ENCODE results near the gene PPIL6.
"Not testable (repeated sequence)": the region's sequence is repeated elsewhere in the genome, so short reads cannot be mapped to it uniquely, and the experiment has no call there.

PPIL6 gene

DNA sequence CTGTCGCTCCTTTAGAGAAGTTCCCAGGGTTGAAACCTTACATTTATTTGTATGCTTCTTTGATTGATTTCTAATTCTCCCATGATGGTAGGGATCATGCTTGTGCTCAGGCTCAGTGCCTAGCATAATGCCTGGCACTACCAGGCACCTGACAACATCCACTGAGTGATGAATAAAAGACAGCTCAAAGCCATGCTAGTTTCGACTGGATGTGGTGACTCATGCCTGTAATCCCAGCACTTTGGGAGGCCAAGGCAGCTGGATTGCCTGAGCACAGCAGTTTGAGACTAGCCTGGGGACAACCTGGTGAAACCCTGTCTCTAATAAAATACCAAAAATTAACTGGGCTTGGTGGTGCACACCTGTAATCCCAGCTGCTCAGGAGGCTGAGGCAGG is 46.5 kb downstream of the PPIL6 start:
- no peak for DNase-seq

DNA sequence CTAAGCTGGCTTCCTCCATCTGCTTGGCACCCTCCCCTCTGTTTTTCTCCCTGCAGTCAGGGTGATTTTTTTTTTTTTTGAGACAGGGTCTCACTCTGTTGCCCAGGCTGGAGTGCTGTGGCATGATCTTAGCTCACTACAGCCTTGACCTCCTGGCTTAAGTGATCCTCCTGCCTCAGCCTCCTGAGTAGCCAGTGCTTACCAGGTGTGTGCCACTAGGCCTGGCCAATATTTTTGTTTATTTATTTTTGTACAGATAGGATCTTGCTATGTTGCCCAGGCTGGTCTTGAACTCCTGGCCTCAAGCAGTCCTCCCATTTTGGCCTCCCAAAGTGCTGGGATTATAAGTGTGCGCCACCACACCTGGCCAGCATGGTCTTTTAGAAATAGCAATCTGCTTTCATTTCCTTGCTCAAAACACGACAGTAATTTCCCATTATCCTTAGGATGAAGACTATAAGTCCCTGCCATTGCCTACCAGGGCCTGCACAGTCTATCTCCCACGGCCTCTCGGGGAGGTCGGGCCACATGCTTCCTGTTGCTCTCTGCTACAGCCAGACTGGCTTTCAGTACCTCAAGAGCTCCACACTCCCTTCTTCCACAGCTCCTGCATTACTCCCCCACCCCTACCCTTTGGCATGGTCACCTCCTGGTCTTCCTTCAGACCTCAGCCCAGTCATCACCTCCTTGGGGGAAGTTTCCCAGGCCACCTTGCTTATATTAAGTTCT is 47.1 kb downstream of the PPIL6 start:
- DNase-seq: no peak

GRCh38 chr6:109389650-109390274 is 50.7 kb downstream of the PPIL6 start:
- no peak for DNase-seq

GRCh38 chr6:109388265-109388664 is 52.2 kb downstream of the PPIL6 start:
- no peak for DNase-seq

GRCh38 chr6:109383438-109383940 is 56.9 kb downstream of the PPIL6 start:
- DNase-seq: no peak

- DNase-seq: peak; percentile 91
Observed at GRCh38 chr6:109382576-109383437, 57.6 kb downstream of the PPIL6 start.

- DNase-seq: peak; percentile 80
Observed at GRCh38 chr6:109381747-109382575, 58.5 kb downstream of the PPIL6 start, which contains the start of gene CD164. Gene CD164, minus strand, starts transcription at chr6:109382467. Its CDS starts 89 bp downstream, at chr6:109382378.

GRCh38 chr6:109381061-109381746 is 59.2 kb downstream of the PPIL6 start:
- no peak for DNase-seq

DNA sequence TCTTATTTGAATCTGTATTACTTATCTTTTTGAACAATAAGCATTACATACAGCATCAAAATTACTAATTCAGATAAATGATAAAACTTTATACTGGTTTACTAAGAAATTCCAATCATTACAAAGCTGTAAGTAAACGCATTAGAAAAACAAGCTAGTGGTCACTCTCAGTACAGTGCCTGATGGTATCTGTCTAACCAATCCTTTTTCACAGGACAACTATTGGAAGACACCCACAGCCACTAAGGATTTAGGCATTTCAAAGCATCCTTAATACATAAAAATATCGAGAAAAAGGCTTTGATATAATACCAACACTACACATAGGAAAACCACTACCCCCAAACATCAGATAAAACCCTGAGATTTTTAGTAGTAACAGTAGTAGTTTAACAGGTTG is 60.7 kb downstream of the PPIL6 start:
- DNase-seq: no peak

GRCh38 chr6:109377717-109378116 is 62.7 kb downstream of the PPIL6 start:
- DNase-seq: no peak

- DNase-seq: no peak
Observed at GRCh38 chr6:109374326-109374892, 66.0 kb downstream of the PPIL6 start.

GRCh38 chr6:109373762-109374161 is 66.7 kb downstream of the PPIL6 start:
- no peak for DNase-seq

GRCh38 chr6:109373331-109373730 is 67.1 kb downstream of the PPIL6 start:
- no peak for DNase-seq

GRCh38 chr6:109372130-109372529 is 68.3 kb downstream of the PPIL6 start:
- no peak for DNase-seq

- no peak for DNase-seq
Observed at GRCh38 chr6:109370792-109371191, 69.6 kb downstream of the PPIL6 start.

DNA sequence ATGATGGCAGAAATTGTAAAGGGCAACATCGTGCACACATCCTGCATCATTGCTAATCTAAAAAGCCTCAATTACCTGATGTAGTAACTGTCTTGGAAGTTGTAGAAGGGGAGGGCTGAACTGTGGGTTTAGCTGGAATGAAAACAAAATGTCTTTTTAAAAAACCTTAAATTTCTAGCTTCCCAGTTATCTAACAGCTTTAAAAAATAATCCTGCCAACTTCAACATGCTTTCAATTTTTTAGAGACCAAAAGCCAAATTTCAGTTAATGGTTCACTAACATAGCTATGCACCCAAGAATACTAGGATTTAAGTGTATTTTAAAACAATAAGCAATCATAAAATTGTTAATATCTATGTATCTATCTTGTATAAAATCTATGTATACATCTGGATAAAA is 70.1 kb downstream of the PPIL6 start:
- no peak for DNase-seq

GRCh38 chr6:109369728-109370127 is 70.7 kb downstream of the PPIL6 start:
- DNase-seq: no peak

DNA sequence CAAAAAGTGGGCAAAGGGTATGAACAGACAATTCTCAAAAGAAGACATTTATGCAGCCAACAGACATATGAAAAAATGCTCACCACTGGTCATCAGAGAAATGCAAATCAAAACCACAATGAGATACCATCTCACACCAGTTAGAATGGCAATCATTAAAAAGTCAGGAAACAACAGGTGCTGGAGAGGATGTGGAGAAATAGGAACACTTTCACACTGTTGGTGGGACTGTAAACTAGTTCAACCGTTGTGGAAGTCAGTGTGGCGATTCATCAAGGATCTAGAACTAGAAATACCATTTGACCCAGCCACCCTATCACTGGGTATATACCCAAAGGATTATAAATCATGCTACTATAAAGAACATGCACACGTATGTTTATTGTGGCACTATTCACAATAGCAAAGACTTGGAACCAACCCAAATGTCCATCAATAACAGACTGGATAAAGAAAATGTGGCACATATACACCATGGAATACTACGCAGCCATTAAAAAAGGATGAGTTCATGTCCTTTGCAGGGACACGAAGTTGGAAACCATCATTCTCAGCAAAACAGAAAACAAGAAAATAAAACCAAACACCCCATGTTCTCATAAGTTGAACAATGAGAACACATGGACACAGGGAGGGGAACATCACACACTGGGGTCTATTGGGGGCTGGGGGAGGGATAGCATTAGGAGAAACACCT is 75.9 kb downstream of the PPIL6 start:
- DNase-seq: not testable (repeated sequence)

GRCh38 chr6:109363753-109364152 is 76.7 kb downstream of the PPIL6 start:
- no peak for DNase-seq

- DNase-seq: no peak
Observed at GRCh38 chr6:109362102-109362884, 78.1 kb downstream of the PPIL6 start.
